Activated CD4-positive, alpha-beta T cell treated with anti-CD3 and anti-CD28 coated beads, Interleukin-2, amount 50 U/mL, for 24 hours (primary cell): ENCODE measurements around the gene AIF1L.

Experiments
- DNase-seq, 2 donors: peaks; one replicate each; pipeline ENCODE4 v3.0.0-alpha.2; 2020; ENCODE audit warnings: low read depth in 1 of 2, low spot score in 1 of 2

AIF1L gene

DNA sequence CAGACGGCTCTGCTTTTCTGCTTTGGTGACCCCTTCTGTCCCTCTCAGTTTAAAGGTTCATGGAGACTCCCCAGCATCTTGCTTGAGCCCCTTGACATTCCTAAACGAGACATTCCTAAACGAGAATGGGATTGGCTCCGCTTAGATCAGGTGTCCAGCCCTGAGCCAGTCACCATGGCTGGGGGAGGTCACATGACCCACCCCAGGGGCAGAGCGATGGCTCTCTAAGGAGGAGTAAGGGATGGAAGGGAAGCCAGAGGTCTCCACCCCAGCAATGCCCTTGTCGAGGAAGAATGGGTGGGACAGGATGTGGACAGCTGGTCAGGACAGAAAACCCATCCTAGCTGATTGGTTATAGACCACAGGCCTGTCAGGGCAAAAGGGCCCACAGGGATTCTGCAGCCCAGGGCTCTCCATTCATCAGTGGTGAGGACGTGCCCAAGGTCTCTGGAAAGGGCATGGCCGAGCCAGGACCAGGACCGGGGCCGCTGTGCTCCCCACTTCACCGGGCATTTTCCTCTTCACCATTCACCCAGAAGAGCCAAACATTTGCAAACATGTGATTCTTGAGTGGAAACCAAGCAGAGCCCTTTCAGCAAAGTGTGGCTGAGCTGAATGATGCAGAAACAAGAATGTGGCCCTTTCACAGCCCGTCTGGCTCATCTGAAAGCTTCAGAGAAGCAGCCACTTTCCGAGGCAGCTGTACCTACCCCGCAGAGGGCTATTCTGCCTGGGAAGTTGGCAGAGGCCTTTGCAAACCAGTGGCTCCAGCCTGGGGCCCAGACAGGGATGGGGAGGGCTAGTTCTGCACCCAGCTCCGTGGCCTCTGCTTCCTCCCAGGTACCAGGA lies 19.8 kb upstream of the AIF1L start:
- DNase-seq: no peak

DNA sequence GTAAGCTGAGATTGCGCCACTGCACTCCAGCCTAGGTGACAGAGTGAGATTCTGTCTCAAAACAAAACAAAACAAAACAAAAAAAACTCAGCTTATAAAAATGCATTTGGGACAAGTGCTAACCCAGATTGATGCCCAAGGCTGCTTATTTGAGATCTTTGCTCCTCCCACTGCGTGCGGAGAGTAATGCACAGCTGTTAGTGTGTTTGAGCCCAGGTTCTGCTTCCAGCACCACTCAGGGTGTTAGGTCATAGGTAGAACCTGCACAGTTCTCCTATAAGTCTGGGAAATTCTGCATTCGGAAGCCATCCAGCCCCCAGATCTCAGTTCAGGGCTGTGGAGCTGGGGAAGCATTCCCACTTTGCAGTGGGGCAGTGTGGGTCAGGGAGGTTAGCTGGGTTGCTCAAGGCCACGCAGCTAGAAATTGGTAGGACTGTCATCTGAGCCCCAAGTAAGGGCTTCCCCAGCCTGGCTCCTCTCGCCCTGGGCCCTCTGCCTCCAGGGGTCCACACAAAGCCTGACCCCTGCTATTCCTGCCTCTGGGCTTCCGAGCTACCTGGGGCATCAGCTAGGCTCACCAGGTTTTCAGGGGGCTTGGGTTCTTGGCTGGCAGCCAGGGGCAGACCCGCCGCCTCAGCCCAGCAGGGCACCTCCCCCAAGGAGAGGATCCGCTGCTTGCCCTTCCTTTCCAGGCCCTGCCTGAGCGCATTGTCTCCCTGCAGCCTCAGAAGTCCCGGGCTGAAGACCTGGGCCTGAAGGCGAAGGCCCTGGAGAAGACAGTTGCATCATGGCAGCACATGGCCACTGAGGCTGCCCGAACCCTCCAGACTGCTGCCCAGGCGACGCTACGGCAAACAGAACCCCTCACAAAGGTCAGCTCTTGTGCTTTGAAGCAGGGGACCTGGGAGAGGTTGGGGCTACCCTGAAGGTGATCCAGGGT lies 17.6 kb upstream of the AIF1L start:
- DNase-seq: no peak

DNA sequence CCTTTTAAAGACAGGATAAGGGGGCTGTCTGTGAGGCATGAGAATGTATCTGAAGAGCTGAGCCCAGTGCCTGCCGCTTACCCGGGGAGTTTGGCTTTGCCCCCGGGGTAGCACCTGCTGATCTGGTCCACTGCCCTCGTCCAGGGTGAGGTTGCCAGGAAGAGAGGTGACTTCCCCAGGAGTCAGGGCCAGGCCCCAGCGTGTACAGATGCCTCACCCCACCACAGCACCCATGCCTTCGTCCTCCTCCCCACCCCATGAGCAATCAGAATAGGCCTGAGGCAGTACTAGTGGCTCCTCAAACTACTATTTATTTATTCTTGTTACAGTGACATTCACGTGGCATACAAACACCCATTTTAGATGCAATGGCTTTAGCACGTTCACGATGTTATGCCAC lies 15.7 kb upstream of the AIF1L start:
- no peak for DNase-seq

DNA sequence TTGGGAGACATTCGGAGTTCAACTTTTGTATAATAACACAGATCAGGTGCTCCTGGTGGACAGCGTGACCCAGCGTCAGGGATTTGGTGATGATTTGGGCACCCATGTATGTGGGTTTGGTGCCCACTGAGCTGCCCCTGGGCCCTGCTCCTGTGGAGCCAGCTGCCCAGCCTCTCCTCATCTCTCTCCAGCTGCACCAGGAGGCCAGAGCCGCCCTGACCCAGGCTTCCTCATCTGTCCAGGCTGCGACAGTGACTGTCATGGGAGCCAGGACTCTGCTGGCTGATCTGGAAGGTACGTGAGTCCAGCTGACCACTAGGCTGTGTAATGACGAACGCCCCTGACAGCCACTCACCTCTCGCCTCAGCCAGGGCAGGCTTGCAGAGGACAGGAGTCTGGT lies 14.5 kb upstream of the AIF1L start:
- DNase-seq: no peak

DNA sequence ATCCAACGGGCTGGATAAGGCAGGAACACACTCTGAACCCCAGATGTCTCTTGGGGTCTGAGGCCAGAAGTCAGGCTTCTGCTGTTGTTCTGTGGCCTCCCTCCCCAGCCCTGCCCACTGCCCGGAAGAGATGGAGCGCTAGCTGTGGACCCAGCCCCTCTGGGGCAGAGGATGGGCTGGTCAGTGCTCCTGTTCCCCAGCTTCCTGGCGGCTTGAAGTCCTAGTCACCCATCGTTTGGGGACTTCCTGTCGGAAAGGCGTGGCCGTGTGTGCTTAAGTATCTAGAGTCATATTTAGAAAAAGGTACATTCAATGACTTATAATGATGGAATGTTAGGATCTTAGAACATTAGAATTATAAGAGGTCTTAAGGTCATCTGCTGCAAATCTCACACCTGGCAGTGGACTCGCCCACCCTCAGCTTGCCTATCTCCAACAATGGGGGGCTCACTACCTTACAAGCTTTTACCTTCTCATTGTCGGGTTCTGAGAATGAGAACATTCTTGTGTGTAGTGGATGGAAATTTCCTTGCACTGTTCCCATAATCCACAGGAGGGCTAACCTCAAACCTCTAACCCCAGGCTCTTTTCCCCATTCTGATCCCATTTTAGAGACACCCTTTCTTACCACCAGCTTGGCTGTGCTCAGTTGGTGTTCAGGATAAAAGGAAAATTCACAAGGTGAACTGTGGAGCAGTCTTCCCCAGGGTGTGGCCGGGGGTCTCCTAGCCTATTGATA lies 13.4 kb upstream of the AIF1L start:
- DNase-seq: no peak

DNA sequence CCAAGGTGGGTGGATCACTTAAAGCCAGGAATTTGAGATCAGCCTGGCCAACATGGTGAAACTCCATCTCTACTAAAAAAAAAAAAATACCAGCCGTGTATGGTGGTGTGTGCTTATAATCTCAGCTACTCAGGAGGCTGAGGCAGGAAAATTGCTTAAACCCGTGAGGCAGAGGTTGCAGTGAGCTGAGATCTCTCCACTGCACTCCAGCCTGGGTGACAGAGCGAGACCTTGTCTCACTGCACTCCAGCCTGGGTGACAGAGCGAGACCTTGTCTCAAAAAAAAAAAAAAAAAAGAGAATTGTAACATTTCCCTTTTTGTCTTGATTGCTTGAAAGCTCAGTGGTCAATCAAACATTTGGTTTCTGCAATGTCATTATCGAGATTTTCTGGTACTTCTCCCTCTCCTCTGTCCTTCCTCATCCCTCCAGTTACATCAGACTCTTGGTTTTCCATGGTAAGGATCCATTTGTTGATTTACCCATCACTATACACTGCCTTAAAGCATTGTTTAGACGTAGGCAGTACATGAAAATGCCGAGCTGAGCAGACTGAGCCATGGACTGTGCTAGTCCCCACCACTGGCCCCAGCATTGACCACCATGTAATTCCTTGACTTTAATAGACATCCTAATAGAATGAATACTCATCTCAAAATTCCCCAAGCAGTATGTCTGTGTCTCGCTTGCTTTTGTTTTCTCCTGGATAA lies 11.5 kb upstream of the AIF1L start:
- DNase-seq: no peak

DNA sequence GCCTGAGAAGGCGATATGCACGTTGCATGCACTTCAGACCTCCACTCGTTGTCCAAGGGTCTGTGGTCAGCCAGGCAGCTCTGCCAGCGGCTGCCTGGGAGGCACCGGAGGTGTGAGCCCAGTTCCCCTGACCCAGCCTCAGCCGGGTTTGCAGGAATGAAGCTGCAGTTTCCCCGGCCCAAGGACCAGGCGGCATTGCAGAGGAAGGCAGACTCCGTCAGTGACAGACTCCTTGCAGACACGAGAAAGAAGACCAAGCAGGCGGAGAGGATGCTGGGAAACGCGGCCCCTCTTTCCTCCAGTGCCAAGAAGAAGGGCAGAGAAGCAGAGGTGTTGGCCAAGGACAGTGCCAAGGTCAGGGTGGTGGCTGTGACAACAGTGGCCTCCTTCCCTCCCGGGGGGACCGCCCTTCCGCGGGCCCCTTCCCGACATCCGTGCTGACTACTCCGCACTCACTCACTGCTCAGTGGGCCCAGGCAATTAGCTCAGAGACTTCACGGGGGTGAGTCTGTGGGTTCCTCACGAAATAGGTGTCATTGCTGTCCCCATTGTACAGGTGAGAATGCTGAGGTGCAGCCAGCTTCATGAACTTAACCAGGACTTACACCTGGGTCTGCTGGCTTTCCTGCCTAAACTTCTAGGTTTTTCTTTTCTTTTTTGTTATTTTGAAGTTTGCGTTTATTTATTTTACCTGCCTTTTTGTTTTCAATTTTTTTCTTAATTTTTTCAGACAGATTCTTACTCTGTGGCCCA lies 10.8 kb upstream of the AIF1L start:
- DNase-seq: no peak

DNA sequence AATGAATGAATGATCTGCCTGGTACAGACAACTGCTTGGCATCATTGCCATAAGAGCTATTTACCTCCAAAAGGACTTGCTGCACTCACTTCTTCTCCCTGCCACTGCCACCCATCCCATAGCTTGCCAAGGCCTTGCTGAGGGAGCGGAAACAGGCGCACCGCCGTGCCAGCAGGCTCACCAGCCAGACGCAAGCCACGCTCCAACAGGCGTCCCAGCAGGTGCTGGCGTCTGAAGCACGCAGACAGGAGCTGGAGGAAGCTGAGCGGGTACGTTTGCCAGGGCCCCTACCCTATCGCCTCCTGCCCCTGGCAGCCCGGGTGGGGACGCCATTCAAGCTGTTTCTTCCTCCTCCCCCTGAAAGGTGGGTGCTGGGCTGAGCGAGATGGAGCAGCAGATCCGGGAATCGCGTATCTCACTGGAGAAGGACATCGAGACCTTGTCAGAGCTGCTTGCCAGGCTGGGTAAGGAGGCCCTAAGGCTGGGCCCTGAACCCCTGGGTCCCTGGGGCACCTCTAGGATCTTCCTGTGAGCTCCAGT lies 8.9 kb upstream of the AIF1L start:
- DNase-seq: no peak

DNA sequence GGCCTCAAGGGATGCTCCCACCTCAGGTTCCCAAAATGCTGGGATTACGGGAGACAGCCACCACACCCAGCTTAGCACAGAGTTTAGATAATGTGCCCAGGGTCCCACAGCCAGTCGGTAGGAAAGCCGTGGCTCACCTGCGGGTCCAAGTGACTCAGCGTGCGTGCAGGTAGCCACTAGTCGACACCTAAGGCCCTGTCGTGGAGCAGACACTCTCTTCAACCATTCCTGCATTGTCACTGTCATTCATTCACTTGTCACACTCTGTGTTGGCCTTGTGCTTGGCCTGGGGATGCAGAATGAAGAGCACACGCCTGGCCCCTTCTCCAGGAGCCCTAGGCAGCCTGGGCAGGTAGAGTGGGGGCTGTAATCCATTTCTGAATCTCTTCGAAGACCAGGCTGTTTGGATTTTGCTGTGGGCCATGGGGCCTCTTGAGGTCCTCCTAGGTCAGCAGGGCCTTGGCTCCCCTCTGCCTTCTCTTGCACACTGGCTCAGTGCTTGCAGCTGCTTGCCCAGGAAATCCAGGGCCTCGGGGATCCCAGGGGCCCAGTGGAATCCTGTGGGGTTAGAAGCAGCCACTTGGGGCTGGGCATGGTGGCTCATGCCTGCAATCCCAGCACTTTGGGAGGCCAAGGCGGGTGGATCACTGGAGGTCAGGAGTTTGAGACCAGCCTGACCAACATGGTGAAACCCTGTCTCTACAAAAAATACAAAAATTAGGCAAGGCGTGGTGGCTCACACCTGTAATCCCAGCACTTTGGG lies 6.1 kb upstream of the AIF1L start:
- no peak for DNase-seq

DNA sequence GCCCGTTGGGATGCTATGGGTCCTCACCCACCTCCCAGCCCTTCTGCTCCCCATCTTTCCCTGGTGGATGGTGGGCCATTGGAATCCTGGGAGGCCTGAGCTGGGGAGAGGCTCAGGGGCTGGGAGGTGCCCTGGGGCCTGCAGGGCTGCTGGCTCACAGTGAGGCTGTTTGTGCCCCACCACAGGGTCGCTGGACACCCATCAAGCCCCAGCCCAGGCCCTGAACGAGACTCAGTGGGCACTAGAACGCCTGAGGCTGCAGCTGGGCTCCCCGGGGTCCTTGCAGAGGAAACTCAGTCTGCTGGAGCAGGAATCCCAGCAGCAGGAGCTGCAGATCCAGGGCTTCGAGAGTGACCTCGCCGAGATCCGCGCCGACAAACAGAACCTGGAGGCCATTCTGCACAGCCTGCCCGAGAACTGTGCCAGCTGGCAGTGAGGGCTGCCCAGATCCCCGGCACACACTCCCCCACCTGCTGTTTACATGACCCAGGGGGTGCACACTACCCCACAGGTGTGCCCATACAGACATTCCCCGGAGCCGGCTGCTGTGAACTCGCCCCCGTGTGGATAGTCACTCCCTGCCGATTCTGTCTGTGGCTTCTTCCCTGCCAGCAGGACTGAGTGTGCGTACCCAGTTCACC lies 4.9 kb upstream of the AIF1L start:
- no peak for DNase-seq

DNA sequence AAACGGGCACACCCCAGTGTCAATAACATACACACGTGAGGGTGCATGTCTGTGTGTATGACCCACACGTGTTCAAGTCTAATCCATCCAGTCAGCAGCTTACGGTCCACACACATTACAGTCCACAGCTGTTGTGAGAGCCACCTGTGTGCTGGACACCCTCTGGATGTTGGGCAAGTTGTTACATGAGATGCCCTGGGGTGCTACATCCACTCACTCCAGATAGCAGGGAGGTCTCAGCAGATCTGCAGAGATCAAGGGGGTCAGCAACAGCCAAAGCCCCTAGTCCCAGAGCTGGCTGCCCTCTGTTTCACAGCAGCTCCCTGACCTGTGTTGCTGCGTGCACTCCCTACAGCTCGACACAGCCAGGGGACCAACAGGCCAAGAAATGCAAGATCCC lies 4.3 kb upstream of the AIF1L start:
- no peak for DNase-seq

DNA sequence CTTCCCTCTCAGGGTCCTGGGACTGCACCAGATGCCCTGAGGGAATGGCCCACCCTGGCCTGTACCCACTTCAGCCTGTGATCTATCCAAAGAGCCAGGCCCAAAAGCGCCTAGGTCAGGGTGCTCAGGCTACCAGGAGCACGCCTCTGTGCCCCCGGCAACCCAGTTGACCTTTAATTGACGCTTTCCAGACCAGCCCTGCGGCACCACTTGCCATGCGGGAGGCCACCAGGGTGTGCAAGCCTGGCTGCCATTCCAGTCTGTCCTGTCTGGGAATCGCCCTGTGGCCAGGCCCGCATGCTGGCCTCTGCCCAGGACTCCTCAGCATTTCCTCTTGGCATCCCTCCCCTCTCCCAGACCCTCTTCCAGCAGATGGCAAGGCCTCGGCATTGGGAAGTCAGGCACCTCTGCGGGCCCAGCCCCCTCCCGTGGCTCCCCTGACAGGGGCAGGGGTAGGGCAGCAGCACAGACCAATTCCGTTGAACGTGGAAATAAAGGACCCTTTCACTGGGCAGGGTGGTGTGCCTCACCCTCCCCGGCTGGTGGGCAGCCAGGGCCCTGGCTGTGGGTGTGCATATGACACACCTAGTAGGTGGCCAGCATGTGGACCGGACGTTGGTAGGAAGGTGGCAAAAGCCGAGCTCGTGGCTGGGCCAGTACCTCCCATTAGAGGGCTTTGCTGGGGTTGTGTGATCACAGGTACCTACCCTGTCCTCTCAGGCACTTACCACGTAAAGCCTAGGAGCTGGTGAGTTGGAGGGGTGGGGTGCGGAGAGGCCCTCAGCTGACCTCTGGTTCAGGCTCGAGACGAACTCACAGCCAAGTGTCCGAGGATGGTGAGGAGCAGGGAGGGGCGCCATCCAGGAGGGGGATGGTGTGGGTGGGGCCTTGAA lies 3.5 kb upstream of the AIF1L start:
- no peak for DNase-seq

DNA sequence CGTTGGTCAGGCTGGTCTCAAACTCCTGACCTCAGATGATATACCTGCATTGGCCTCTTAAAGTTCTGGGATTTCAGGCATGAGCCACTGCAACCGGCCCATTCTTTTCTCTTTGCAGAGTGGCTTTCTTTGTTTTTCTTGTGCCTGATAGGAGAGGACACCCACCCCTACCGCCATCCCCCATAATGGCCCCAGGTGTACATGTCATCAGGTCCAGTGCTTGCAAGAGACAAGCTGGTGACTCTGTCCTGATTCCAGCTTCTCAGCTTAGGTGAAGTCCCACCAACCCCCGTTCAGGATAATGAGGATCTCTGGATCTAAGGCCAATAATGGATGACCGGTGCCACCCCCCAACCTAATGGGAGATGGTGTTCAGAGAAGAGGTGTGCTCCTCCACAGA lies 2.3 kb upstream of the AIF1L start:
- DNase-seq: no peak

DNA sequence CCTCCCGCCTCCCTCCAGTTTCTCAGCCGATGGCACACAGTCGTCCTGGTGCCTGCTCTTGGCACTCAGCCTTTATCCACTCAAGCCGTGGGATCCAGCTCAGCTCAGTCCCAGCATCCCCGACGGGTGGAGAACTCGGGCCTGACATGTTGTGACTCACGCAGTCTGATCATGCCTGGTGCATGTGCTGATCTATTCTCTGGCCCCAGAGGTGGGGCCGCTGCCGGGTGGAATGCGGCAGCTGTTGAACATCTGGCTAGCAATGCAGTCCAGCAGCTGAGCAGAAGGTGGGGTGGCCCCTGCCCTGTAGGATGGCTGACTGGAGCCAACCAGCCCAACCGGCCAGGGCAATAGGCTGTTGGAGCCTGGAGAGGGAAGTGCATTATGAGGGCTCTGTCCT lies 1.7 kb upstream of the AIF1L start:
- no peak for DNase-seq

DNA sequence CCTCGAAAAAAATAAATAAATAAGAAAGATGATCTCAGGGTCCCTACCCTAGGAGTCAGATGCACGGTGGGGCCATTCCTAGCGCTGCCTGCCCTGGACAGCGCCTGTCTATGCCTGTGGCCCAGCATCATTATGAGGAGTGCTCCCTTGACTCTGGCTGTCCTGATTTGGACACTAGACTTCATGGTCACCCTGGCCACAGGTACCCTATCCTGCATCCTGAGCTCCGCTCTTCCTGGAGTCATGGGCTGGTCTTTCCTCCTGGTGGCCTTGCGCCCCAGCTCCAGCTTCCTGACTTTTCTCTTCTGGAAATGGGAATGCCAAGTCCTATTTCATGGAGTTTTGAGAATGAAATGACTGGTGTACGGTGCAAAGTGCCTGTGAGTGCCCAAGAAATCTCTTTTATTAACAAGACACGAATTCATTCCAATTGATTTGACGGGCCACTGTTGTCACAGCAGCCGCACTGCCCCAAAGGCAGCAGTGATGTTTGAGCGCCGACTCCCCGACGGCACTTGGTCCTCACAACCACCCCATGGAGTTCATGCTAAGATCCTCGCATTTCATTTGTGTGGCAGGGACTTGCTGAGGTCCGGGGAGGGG lies 564 bp upstream of the AIF1L start:
- DNase-seq: no peak

DNA sequence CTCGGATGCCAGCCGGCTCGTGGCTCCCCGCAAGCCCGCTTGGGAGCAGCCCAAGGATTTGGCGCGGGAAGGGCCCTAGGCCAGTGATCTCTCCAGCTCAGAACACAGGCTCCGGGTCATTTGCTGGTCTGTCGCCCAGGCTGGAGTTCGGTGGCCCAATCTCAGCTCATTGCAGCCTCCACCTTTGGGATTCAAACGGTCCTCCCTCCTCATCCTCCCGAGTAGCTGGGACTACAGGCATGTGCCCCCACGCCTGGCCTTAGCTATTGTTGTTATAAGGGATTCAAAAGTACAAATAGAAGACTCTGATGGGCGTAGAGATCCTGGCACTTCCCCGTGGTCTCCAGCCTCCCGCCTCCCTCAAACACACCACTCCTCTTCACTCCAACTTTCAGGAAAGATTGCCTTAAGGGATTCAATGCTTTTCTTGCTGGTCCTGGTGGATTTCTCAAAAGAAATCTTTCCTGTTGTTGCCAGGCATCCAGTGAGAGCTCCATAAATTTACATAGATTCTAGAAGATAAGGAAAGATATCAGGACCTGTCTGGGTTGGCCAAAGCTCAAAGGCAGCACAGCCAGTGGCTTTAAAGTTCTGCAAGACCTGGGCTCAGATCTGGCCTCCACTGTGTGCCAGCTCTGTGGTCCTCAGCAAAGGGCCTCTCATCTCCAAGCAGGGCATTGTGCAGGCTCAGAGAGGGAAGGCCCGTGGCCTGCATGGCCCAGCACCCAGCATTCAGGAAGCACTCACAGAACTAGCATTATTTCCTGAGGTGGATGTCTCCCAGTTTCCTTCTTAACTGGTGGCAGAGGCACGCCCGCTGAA lies 1.0 kb downstream of the AIF1L start:
- no peak for DNase-seq

DNA sequence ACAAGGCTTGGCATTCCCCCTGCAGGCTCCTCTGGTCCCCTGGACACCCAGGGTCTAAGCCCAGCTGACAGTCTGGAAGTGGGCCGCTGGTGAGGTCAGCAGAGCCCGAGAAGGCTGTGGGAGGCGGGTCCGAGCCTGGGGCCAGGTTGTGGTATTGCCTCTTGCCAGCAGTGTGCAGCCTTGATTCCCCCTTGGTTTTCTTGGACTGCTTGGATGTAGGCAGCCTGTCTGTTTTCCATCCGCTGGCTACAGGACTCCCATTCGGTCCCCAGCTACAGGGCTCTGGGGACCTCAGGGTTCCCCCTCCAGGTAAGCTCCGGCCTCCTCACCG lies 1.6 kb downstream of the AIF1L start:
- DNase-seq: no peak
